ENCODE results near the gene BAHD1. TPM values are rescaled to one million over a fixed set of nuclear protein-coding genes. Genes with fewer than 3 reads are reported as not detected.

BAHD1 gene
- total RNA-seq, 1 experiment from 2014 or later: 49.1 TPM

- DNase-seq (ENCODE audit: low spot score) (no peak), ATAC-seq (no peak; the same call in 1 of the 2 replicates)
- CTCF ChIA-PET: interaction anchor here (0.5 to 1.9 kb wide), 6 partner anchors 11 to 458 kb away, joined by 3 to 9 read pairs (median 3); no protein-coding TSS in a partner anchor
- H3K4me3 Mint-ChIP-seq: no peak overlapping the region
- TF ChIP-seq JAZF1 (CRISPR knock-in tag; IDR thresholded peaks at IDR 0.05) (no peak), RORB (CRISPR knock-in tag; IDR thresholded peaks at IDR 0.05) (no peak), ZBTB43 (CRISPR knock-in tag; IDR thresholded peaks at IDR 0.05) (no peak), MAX (CRISPR knock-in tag; IDR thresholded peaks at IDR 0.05) (no peak), ZNF263 (CRISPR knock-in tag; IDR thresholded peaks at IDR 0.05; ENCODE audit: low read depth) (no peak), E2F5 (CRISPR knock-in tag; IDR thresholded peaks at IDR 0.05) (no peak), ATF2 (CRISPR knock-in tag; IDR thresholded peaks at IDR 0.05; ENCODE audit: borderline replicate concordance, low read depth) (no peak), ATF1 (CRISPR knock-in tag; IDR thresholded peaks at IDR 0.05) (no peak), ZNF219 (CRISPR knock-in tag; IDR thresholded peaks at IDR 0.05; ENCODE audit: borderline replicate concordance) (no peak), ZNF317 (CRISPR knock-in tag; IDR thresholded peaks at IDR 0.05; ENCODE audit: borderline replicate concordance, low read depth) (no peak), EMX1 (CRISPR knock-in tag; IDR thresholded peaks at IDR 0.05) (no peak), STAT6 (CRISPR knock-in tag; conservative IDR thresholded peaks at IDR 0.05; ENCODE audit: low read depth) (no peak), TCF7 (CRISPR knock-in tag; IDR thresholded peaks at IDR 0.05; ENCODE audit: low read depth) (no peak), TEAD1 (CRISPR knock-in tag; IDR thresholded peaks at IDR 0.05) (no peak), ETV6 (CRISPR knock-in tag; IDR thresholded peaks at IDR 0.05) (no peak)
- no peaks in the 10 kb centered on the region for H3K27me3 Mint-ChIP-seq (ENCODE audit: low read depth)
- H3K9me3 Mint-ChIP-seq: no peaks in the 10 kb centered on the region
- H3K36me3 Mint-ChIP-seq: peaks cover 4% of the 10 kb centered on the region
- POLR2A ChIA-PET: interaction anchor here (1.0 kb wide), 1 partner anchor 21 kb away, joined by 3 read pairs; no protein-coding TSS in a partner anchor
- peak overlapping the region; percentile 76 for H3K27ac Mint-ChIP-seq
- peaks cover 52% of the 10 kb centered on the region for H3K4me1 Mint-ChIP-seq
Measured at GRCh38 chr15:40456299-40456712, 15.6 kb downstream of the BAHD1 start.

GRCh38 chr15:40456738-40457137, 16.0 kb downstream of the BAHD1 start:
- peak overlapping the region; percentile 76 for H3K27ac Mint-ChIP-seq
- ChIA-PET CTCF (interaction anchor here (0.5 to 1.9 kb wide), 7 partner anchors 12 to 474 kb away, joined by 3 to 9 read pairs (median 3); no protein-coding TSS in a partner anchor), POLR2A (interaction anchor here (1.0 kb wide), 1 partner anchor 21 kb away, joined by 3 read pairs; no protein-coding TSS in a partner anchor)
- peaks cover 47% of the 10 kb centered on the region for H3K4me1 Mint-ChIP-seq
- H3K9me3 Mint-ChIP-seq: no peaks in the 10 kb centered on the region
- ATAC-seq (no peak), DNase-seq (ENCODE audit: low spot score) (no peak)
- no peak overlapping the region for H3K4me3 Mint-ChIP-seq
- H3K27me3 Mint-ChIP-seq (ENCODE audit: low read depth): no peaks in the 10 kb centered on the region
- peaks cover 4% of the 10 kb centered on the region for H3K36me3 Mint-ChIP-seq
- TF ChIP-seq FOXP4 (CRISPR knock-in tag; IDR thresholded peaks at IDR 0.05) (no peak), CBFB (CRISPR knock-in tag; IDR thresholded peaks at IDR 0.05; ENCODE audit: low read depth) (no peak), SOX15 (CRISPR knock-in tag; IDR thresholded peaks at IDR 0.05) (no peak), SMAD4 (CRISPR knock-in tag; IDR thresholded peaks at IDR 0.05) (no peak), JAZF1 (CRISPR knock-in tag; IDR thresholded peaks at IDR 0.05) (no peak), GABPB1 (CRISPR knock-in tag; IDR thresholded peaks at IDR 0.05) (no peak), OVOL2 (CRISPR knock-in tag; IDR thresholded peaks at IDR 0.05; ENCODE audit: borderline replicate concordance) (no peak), HMGA2 (CRISPR knock-in tag; IDR thresholded peaks at IDR 0.05) (no peak), AR (CRISPR knock-in tag; IDR thresholded peaks at IDR 0.05) (no peak), TEAD1 (CRISPR knock-in tag; IDR thresholded peaks at IDR 0.05) (no peak), TEAD4 (CRISPR knock-in tag; IDR thresholded peaks at IDR 0.05) (no peak), NR3C1 (CRISPR knock-in tag; conservative IDR thresholded peaks at IDR 0.05; ENCODE audit: low read depth) (no peak)

All from WTC11 (cell line).